ENCODE results near the gene MAN1A1. TPM values are rescaled to one million over a fixed set of nuclear protein-coding genes. Genes with fewer than 3 reads are reported as not detected.
A peak's percentile ranks its signal among the peaks of the same experiment; 100 is the strongest.

Gene MAN1A1
- total RNA-seq, 1 experiment from 2014 or later = 0.06 TPM

- ChIA-PET CTCF (no interaction called here), POLR2A (ENCODE audit: low non-redundant PET) (no interaction called here)
- H3K27me3 ChIP-seq (replicated peaks; ENCODE audit: insufficient read depth, low read depth, low read length, poor library complexity) = no peaks in the 10 kb centered on the region
- no peaks in the 10 kb centered on the region for H3K9me3 ChIP-seq (ENCODE audit: low read depth, low read length, poor library complexity, severe bottlenecking)
- H3K4me1 ChIP-seq (ENCODE audit: insufficient read depth, low read length, poor library complexity, severe bottlenecking) = no peaks in the 10 kb centered on the region
- H3K27ac ChIP-seq (ENCODE audit: low read depth, low read length, poor library complexity, severe bottlenecking) = no peak overlapping the region
- intact Hi-C loops (cut with micrococcal nuclease; ENCODE audit: unreplicated experiment) = no loop called here
- no peak overlapping the region for H3K4me3 ChIP-seq (ENCODE audit: low read depth, low read length, poor library complexity, severe bottlenecking)
- DNase-seq (ENCODE audit: low spot score) = peak; percentile 12
- no TSS peak for BruUV-seq (replicated peaks)
- TF ChIP-seq CTCF (conservative IDR thresholded peaks at IDR 0.05; ENCODE audit: low read depth, low read length) = no peak
- no peaks in the 10 kb centered on the region for H3K36me3 ChIP-seq (ENCODE audit: insufficient read depth, low read length, poor library complexity, severe bottlenecking)
Measured at GRCh38 chr6:119209452-119210205, 139.9 kb downstream of the MAN1A1 start.

GRCh38 chr6:119207971-119208725, 141.4 kb downstream of the MAN1A1 start:
- ChIA-PET POLR2A (ENCODE audit: low non-redundant PET) (no interaction called here), CTCF (no interaction called here)
- intact Hi-C loops (cut with micrococcal nuclease; ENCODE audit: unreplicated experiment) = no loop called here
- DNase-seq (ENCODE audit: low spot score) = peak; percentile 4
- H3K27ac ChIP-seq (ENCODE audit: low read depth, low read length, poor library complexity, severe bottlenecking) = no peak overlapping the region
- BruUV-seq (replicated peaks) = no TSS peak
- no peaks in the 10 kb centered on the region for H3K4me1 ChIP-seq (ENCODE audit: insufficient read depth, low read length, poor library complexity, severe bottlenecking)
- no peaks in the 10 kb centered on the region for H3K27me3 ChIP-seq (replicated peaks; ENCODE audit: insufficient read depth, low read depth, low read length, poor library complexity)
- H3K9me3 ChIP-seq (ENCODE audit: low read depth, low read length, poor library complexity, severe bottlenecking) = no peaks in the 10 kb centered on the region
- no peaks in the 10 kb centered on the region for H3K36me3 ChIP-seq (ENCODE audit: insufficient read depth, low read length, poor library complexity, severe bottlenecking)
- TF ChIP-seq EZH2 (IDR thresholded peaks at IDR 0.05; ENCODE audit: borderline replicate concordance, low read depth, low read length, poor library complexity, severe bottlenecking) (no peak), CTCF (conservative IDR thresholded peaks at IDR 0.05; ENCODE audit: low read depth, low read length) (no peak)
- no peak overlapping the region for H3K4me3 ChIP-seq (ENCODE audit: low read depth, low read length, poor library complexity, severe bottlenecking)

- intact Hi-C loops (cut with micrococcal nuclease; ENCODE audit: unreplicated experiment) = no loop called here
- Histone ChIP-seq H3K27ac (ENCODE audit: low read depth, low read length, poor library complexity, severe bottlenecking) (no peak overlapping the region), H3K27me3 (replicated peaks; ENCODE audit: insufficient read depth, low read depth, low read length, poor library complexity) (no peaks in the 10 kb centered on the region), H3K4me3 (ENCODE audit: low read depth, low read length, poor library complexity, severe bottlenecking) (no peak overlapping the region), H3K9me3 (ENCODE audit: low read depth, low read length, poor library complexity, severe bottlenecking) (no peaks in the 10 kb centered on the region), H3K36me3 (ENCODE audit: insufficient read depth, low read length, poor library complexity, severe bottlenecking) (no peaks in the 10 kb centered on the region), H3K4me1 (ENCODE audit: insufficient read depth, low read length, poor library complexity, severe bottlenecking) (no peaks in the 10 kb centered on the region)
- DNase-seq (ENCODE audit: low spot score) = no peak
- BruUV-seq (replicated peaks) = no TSS peak
- POLR2A ChIA-PET (ENCODE audit: low non-redundant PET) = no interaction called here
- CTCF ChIA-PET = no interaction called here
- TF ChIP-seq EZH2 (IDR thresholded peaks at IDR 0.05; ENCODE audit: borderline replicate concordance, low read depth, low read length, poor library complexity, severe bottlenecking) (no peak), CTCF (conservative IDR thresholded peaks at IDR 0.05; ENCODE audit: low read depth, low read length) (no peak)
Measured at GRCh38 chr6:119207327-119207726, 142.2 kb downstream of the MAN1A1 start.

All from A673 (cell line).